Measurements from ENCODE around the gene GAK.

The GAK gene

DNA sequence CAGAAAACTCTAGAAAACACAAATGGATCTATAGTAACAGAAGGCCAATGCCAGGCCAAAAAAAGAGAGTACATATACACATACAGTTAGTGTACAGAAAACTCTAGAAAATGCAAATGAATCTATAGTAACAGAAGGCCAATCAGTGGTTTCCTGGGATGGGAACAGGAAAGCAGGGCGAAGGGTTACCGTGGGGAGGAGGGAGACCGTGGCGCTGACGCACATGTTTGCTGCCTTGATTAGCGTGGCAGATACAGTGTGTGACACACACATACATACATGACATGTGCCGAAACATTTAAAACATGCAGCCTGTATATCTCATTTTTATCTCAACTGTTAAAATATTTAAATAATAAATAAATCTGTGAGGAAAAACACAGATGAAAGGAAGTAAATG lies 14.7 kb downstream of the GAK start:
- TF ChIP-seq, protein P1, sequence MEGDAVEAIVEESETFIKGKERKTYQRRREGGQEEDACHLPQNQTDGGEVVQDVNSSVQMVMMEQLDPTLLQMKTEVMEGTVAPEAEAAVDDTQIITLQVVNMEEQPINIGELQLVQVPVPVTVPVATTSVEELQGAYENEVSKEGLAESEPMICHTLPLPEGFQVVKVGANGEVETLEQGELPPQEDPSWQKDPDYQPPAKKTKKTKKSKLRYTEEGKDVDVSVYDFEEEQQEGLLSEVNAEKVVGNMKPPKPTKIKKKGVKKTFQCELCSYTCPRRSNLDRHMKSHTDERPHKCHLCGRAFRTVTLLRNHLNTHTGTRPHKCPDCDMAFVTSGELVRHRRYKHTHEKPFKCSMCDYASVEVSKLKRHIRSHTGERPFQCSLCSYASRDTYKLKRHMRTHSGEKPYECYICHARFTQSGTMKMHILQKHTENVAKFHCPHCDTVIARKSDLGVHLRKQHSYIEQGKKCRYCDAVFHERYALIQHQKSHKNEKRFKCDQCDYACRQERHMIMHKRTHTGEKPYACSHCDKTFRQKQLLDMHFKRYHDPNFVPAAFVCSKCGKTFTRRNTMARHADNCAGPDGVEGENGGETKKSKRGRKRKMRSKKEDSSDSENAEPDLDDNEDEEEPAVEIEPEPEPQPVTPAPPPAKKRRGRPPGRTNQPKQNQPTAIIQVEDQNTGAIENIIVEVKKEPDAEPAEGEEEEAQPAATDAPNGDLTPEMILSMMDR (IDR thresholded peaks at IDR 0.05; ENCODE audit: borderline replicate concordance, control extremely low read depth, extremely low read depth, insufficient read depth, missing control alignments): no peak
- no peak for DNase-seq (ENCODE audit: low spot score)
- in situ Hi-C loops (cut with MboI; ENCODE audit: low sequenced_read_pairs, unreplicated experiment): no loop called here

DNA sequence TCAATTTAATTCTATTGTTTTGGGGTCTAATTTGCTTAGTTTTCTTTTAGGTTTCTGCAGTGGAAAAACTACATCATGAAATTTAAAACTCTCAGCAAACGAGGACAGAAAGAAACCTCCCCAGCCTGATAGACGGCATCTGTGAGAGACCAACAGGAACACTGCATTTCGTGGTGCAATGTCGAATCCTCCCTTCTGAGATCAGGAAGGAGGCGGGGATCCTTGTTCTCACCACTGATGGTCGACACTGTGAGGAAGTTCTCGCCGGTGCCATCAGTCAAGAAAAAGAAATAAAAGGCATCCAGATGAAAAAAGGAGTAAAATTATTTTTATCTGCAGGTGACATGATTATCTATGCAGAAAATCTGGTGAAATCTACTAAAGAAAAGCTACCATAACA lies 16.5 kb downstream of the GAK start:
- DNase-seq (ENCODE audit: low spot score): no peak
- TF ChIP-seq, protein P1 (IDR thresholded peaks at IDR 0.05; ENCODE audit: borderline replicate concordance, control extremely low read depth, extremely low read depth, insufficient read depth, missing control alignments): no peak
- in situ Hi-C loops (cut with MboI; ENCODE audit: low sequenced_read_pairs, unreplicated experiment): no loop called here

GRCh38 chr4:915041-915474 lies 17.1 kb downstream of the GAK start:
- in situ Hi-C loops (cut with MboI; ENCODE audit: low sequenced_read_pairs, unreplicated experiment): no loop called here
- DNase-seq (ENCODE audit: low spot score): no peak
- TF ChIP-seq, protein P1 (IDR thresholded peaks at IDR 0.05; ENCODE audit: borderline replicate concordance, control extremely low read depth, extremely low read depth, insufficient read depth, missing control alignments): no peak

GRCh38 chr4:914531-914930 lies 17.6 kb downstream of the GAK start:
- in situ Hi-C loops (cut with MboI; ENCODE audit: low sequenced_read_pairs, unreplicated experiment): no loop called here
- DNase-seq (ENCODE audit: low spot score): no peak
- TF ChIP-seq, protein P1 (IDR thresholded peaks at IDR 0.05; ENCODE audit: borderline replicate concordance, control extremely low read depth, extremely low read depth, insufficient read depth, missing control alignments): no peak

DNA sequence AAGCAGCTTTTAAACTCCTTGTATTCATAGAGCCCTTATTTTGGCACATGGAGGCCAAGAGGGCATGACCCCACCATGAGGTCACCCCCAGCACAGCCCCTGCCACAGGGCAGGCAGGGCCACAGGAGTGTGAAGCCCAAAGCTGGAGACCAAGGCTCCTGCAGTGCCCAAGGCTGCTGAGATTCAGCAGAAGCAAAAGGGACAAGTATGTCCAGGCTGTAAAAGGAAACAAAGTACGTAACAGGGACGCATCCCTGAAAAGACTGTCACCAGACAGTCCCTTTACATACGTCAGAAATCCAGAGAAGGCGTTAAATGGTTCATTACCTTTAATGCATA lies 18.9 kb downstream of the GAK start:
- in situ Hi-C loops (cut with MboI; ENCODE audit: low sequenced_read_pairs, unreplicated experiment): no loop called here

GRCh38 chr4:912548-913279 lies 19.4 kb downstream of the GAK start:
- in situ Hi-C loops (cut with MboI; ENCODE audit: low sequenced_read_pairs, unreplicated experiment): no loop called here
- TF ChIP-seq, protein P1 (IDR thresholded peaks at IDR 0.05; ENCODE audit: borderline replicate concordance, control extremely low read depth, extremely low read depth, insufficient read depth, missing control alignments): no peak
- no peak for DNase-seq (ENCODE audit: low spot score)

More for the DNA sequence above, 18.9 kb downstream of the GAK start:
- DNase-seq (ENCODE audit: low spot score): no peak
- TF ChIP-seq, protein P1 (IDR thresholded peaks at IDR 0.05; ENCODE audit: borderline replicate concordance, control extremely low read depth, extremely low read depth, insufficient read depth, missing control alignments): no peak
